D721Med (cell line): Measurements from ENCODE around the gene NEK7.

Experiments
- DNase-seq: peaks from one replicate; pipeline ENCODE4 v3.0.0; 2011; ENCODE audit warnings: low spot score; ENCODE audit not compliant: insufficient read length
- FAIRE-seq: peaks from 2 replicates; lab custom pipeline; 2011; peaks lifted over from hg19 to GRCh38; lab: Jason Lieb, UNC
- TF ChIP-seq, protein P1 (sequence below): IDR thresholded peaks from 2 replicates; pipeline ENCODE4 v1.5.1; 2012; ENCODE audit warnings: mild to moderate bottlenecking, control low read depth; ENCODE audit not compliant: insufficient read depth; ENCODE audit errors: missing control alignments

The NEK7 gene

DNA sequence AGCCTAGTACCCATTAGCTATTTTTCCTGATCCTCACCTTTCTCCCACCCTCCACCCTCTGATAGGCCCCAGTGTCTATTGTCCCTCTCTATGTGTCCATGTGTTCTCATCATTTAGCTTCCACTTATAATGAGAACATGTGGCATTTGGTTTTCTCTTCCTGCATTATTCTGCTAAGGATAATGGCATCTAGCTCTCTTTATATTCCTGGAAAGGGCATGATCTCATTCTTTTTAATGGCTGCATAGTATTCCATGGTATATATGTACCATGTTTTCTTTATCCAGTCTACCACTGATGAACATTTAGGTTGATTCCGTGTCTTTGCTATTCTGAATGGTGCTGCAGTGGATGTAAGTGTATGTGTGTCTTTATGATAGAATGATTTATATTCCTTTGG, 178.9 kb downstream of the NEK7 start:
- TF ChIP-seq, protein P1, sequence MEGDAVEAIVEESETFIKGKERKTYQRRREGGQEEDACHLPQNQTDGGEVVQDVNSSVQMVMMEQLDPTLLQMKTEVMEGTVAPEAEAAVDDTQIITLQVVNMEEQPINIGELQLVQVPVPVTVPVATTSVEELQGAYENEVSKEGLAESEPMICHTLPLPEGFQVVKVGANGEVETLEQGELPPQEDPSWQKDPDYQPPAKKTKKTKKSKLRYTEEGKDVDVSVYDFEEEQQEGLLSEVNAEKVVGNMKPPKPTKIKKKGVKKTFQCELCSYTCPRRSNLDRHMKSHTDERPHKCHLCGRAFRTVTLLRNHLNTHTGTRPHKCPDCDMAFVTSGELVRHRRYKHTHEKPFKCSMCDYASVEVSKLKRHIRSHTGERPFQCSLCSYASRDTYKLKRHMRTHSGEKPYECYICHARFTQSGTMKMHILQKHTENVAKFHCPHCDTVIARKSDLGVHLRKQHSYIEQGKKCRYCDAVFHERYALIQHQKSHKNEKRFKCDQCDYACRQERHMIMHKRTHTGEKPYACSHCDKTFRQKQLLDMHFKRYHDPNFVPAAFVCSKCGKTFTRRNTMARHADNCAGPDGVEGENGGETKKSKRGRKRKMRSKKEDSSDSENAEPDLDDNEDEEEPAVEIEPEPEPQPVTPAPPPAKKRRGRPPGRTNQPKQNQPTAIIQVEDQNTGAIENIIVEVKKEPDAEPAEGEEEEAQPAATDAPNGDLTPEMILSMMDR = no peak
- peak; percentile 35 for FAIRE-seq

DNA sequence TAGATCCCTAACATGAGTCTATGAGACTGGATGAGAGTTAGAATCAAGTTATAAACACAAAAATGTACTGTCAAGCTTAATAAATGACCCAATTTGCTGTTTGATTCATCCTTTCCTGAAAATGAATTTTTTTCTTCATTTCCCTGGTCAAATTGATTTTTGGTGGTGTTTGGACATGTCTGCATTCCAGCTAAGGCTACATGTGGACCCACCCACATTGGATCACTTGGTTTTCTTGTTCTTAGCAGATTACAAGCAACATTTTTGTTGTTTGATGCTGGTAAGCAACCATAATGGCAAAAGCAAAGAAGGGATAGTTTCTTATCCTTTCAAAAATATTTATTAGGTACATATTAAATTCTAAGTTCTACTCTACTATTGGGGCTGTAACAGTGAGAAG, 181.1 kb downstream of the NEK7 start:
- DNase-seq (no peak), FAIRE-seq (peak; percentile 84)
- TF ChIP-seq, protein P1 = no peak

More for the DNA sequence above, 178.9 kb downstream of the NEK7 start:
- no peak for DNase-seq

DNA sequence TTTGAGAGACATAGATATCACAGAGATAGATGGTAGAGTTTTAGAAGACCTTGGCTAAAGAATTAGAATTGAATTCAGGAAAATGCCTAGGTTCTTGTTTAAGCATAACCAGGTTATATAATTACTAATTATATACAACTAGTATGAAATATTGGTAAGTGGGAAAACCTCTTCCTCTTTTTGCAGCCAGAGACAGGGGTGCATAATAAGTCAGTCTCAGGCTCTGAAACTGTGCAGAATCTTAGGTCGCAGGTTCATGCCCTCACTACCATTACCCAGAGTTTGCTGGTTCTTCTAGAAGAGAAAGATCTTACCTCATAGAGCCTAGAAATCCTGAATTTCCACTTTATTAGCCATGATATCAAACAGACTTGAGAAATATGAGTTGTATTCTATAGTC, 183.3 kb downstream of the NEK7 start:
- TF ChIP-seq, protein P1 = no peak
- DNase-seq = no peak
- peak; percentile 6 for FAIRE-seq

DNA sequence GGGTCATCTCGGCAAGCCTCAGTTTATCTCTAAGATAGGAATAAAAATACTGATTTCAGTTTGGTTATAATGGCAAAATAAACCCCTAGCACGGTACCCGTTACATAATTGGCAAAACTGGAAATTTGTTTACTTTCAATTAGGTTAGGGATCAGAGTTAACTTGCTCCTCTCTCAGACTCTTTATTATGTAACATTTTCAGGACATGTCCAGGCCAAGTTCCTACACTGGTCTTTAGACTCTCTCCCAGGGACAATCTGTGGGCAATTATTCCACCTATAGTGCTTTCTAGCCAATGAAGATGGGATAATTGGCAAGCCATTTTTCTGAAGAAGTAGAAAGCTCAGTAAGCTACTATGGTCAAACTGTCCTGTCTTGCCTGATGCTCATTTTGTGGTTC, 189.4 kb downstream of the NEK7 start:
- DNase-seq (no peak), FAIRE-seq (no peak)
- TF ChIP-seq, protein P1 = no peak

- FAIRE-seq = no peak
- TF ChIP-seq, protein P1 = peak; percentile 23
- no peak for DNase-seq
Observed at GRCh38 chr1:198350456-198350855, 193.7 kb downstream of the NEK7 start.

DNA sequence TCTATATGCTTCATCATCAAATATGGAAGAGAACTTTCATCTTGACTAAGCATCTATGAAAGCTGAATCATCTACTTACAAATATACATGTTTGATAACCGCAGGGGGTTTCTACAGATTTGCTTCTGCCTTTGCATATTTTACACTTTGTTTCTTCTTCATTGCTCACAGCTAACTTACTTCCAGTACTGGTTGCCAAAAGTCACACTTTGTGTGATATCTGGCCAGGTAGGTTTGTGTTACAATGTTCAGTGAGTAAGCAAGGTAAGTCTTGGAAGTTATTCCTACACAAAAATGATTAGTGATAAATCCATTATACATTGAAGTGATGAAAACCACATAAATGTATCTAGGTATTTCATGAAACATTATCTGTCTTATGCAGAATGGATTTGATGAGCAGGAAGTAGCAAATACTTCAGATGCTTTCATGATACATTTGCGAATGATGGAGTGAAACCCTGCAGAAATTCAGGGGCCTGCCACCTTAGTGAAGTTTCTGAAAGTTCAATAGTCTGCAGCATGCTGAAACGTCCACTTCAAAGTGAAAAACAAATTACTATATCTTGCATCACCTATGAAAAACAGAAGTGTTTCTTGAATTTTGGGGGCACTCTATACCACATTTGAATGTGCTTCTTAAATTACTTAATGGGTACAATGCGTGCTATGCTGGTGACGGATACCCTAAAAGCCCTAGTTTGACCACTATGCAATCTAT, 196.3 kb downstream of the NEK7 start:
- TF ChIP-seq, protein P1 = no peak
- DNase-seq (no peak), FAIRE-seq (peak; percentile 60)

DNA sequence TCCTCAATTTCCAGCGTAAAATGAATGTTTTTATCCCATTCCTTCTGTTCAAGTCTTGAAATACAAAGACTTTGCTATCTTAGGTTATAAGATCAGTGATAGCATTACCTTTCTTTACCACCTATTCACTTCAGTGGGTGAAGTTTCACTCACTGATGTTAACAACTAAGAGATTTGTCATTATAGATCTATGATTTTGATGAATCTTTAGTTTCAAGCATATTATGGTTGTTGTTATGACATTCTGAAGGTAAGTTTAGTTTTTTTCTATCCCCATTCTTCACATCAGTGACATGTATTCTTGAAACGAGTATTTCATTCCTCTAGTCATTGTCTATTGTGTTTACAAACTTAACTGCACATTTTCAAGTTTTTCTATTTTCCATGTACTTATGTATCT, 201.1 kb downstream of the NEK7 start:
- TF ChIP-seq, protein P1 = no peak
- DNase-seq (no peak), FAIRE-seq (peak; percentile 95)
